NCI-H82 (cell line): ENCODE measurements around the gene SERPINB1.

ENCODE experiments used
- DNase-seq: peaks from one replicate; lab custom pipeline; 2025; lab: John Stamatoyannopoulos, UW

Gene SERPINB1

DNA sequence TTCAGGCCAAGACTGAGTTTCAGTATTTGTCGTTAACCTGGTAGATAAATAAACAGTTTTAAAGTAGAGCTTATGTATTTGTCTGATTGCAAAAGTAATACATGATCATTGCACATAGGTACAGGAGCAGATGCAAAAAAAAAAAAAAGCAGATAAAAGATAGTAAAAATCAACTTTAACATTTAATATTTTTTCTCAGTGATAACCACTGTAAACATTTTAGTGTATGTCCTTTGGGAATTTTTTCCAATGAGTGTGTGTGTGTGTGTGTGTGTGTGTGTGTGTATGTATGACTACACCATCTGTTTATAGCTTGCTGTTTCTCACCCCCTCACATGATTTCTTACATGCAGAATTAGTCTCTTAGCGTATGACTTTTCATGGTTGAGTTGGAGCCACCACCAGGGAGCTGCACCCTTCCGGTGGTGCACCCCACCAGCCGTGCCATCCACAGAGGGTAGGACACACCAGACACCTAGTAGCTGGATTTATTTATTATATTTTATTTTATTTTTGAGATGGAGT lies 50.2 kb downstream of the SERPINB1 start:
- DNase-seq = no peak

DNA sequence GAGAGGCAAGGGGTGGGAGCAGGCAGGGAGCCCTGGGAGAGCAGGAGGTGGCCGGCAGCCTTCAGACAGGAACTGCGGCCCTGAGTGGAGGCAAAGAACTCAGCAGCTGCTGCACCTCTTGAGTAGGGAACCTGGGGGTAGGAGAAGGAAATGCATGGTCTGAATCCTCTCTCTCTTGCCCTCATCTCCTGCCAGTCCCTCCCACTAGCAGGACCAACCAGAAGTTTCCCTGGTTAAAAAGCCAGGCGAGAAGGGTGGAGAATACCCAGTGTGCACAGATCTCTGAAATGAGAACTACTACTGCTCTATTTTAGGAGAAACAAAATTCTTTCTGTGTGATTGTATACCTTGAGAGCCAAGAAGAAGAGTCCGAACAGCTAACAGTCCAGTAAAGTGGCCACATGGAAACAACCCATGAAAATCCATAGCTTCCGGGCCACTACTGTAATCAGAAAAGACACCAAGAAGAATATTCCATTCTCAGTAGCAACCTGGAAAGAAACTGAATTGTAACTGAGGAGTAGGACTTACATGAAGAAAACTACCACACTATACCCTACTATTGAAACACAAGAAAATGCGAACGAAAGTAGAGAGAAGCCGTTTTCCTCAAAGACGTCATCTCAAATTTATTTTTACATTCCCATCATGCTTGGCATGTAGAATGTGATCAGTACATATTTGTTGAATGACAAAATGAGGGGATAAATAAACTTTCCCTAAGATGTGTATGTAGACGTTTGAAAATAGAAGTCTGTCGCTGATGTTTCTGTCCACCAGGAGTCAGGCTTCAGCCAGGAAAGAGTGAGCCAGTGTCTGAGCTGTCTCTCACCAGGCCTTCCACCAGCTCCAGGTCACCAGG lies 50.8 kb downstream of the SERPINB1 start:
- peak; percentile 77 for DNase-seq

DNA sequence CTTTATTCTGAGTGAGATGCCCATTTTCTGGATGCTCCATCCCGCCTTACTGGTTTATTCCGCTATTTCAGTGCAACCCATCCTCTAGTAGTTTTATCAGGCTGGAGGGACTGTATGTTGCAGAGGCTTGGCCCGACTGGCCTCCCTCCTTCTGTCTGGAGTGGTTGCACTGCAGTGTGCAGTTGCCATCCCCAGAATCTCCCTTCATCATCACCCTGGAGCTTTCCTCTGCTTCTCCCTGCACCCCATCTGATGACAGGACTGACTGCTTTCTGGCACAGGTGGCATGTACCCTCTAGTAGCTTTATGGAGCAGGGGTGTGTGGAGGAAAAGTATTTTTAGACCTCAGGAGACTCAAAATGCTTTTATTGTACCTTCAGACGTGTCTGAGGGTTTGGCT lies 55.4 kb downstream of the SERPINB1 start:
- no peak for DNase-seq

GRCh38 chr6:2784930-2785329 lies 56.7 kb downstream of the SERPINB1 start:
- DNase-seq = no peak

GRCh38 chr6:2784061-2784460 lies 57.6 kb downstream of the SERPINB1 start:
- DNase-seq = no peak

DNA sequence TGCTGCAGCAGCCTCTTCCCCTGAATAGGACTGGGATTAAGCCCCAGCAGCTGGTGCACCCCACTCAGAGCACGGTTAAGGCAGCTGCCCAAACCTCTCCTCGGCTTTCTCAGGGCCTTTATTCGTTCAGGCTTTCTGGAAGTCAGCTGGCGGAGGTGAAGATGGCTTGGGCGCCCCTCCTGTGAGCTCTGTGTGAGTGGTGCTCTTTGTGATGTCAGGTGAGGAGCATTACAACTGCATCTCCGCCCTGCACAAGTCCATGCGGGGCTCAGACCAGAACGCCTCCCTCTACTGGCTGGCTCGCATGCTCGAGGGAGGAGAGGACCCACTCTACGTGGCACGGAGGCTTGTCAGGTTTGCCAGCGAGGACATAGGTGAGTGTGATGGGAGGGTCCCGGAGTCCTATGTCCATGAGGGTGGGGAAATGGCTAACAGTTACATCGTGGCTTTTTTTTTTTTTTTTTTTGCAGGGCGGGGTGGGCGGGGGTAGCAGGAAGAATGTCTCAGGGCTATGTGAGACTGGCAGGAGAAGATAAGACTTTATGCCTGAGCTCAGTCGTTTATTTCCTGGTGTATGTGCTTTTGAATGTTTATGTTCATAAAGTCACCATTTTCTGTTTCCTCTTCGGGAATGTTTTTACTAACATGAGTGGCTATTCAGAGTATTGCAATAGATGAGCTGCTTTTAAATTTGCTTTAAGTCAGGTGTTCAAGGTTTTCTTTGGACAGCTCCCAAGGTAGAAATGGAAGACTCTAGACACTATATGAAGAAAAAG lies 58.3 kb downstream of the SERPINB1 start:
- peak; percentile 83 for DNase-seq

- DNase-seq = peak; percentile 83
These were observed 58.9 kb downstream of the SERPINB1 start for GRCh38 chr6:2782825-2783187.

GRCh38 chr6:2782356-2782708 lies 59.3 kb downstream of the SERPINB1 start:
- DNase-seq = no peak
